ENCODE results near the gene ITGA2. TPM values are rescaled to one million over a fixed set of nuclear protein-coding genes. Genes with fewer than 3 reads are reported as not detected.

ITGA2 gene
- total and polyA plus RNA-seq, 2 donors (not counting 1 experiment from before 2014, with no cell fraction given), result not detected

DNA sequence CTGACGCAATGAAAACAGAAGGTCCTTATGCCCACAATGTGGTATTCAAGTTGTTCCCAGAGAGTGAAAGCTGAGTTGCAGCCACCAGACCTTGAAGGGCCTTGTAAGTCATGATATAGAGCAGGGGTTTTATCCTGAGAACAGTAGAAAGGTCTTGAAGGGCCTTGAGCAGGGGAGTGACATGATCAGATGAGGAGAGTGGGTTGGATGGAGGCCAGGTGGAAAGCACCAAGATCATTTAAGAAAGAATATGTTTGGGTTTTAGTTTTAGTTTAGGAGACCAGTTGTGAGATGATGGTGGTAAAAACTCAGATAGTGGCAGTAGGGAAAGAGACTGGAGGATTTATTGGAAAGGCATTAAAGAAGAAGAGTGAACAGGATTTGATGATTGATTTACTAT is 5.9 kb downstream of the ITGA2 start:
- ATAC-seq (ENCODE audit: low read depth), result no peak
- H3K4me2 ChIP-seq (replicated peaks; ENCODE audit: low read depth, low read length, poor library complexity, severe bottlenecking), result no peak overlapping the region
- H3K79me2 ChIP-seq (ENCODE audit: control insufficient read depth, insufficient read depth, low read length), result no peaks in the 10 kb centered on the region

DNA sequence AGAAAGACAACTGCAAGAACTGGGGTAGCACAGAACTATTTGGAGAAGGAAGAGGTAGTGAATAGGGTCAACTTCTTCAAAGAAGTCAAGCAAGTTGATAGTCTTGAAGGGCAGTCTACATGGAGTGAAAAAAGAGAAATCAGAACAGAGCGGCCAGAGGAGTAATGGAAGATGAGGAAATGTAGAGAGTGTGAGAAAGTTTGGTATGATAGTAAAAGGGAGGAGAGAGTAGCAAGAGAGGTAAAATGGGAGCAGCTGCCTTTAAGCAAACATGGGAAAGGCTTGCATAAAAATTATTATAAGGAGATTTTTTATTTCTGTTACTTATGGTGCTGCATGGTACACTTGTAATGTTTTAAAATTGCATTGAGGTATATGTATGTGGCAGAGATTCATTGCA is 6.8 kb downstream of the ITGA2 start:
- Histone ChIP-seq H3K36me3 (replicated peaks in 1 of 2; ENCODE audit: control extremely low read depth in 1 of 2, control insufficient read depth in 1 of 2, extremely low read depth in 1 of 2, insufficient read depth in 2 of 2, low read length in 1 of 2) (no peaks in the 10 kb centered on the region), H2AFZ (ENCODE audit: insufficient read depth, low read depth, low read length, poor library complexity, severe bottlenecking) (no peak overlapping the region), H3K79me2 (ENCODE audit: control insufficient read depth, insufficient read depth, low read length) (no peaks in the 10 kb centered on the region), H3K27ac (ENCODE audit: low read length in 2 of 2) (no peak overlapping the region), H3K27me3 (replicated peaks in 1 of 4; ENCODE audit: control extremely low read depth in 1 of 4, control insufficient read depth in 3 of 4, insufficient read depth in 4 of 4, low read length in 3 of 4) (peaks cover 0 to 5% (median 0%) of the 10 kb centered on the region in 4 experiments), H3K4me1 (ENCODE audit: control insufficient read depth in 2 of 2, insufficient read depth in 2 of 2, low read length in 2 of 2) (no peaks in the 10 kb centered on the region), H3K4me3 (ENCODE audit: control extremely low read depth in 1 of 5, extremely low read depth in 1 of 5, insufficient read depth in 1 of 5, low read depth in 2 of 5, low read length in 4 of 5) (no peak overlapping the region), H3K9me3 (ENCODE audit: control extremely low read depth in 1 of 3, control insufficient read depth in 2 of 3, insufficient read depth in 1 of 3, low read length in 2 of 3) (no peaks in the 10 kb centered on the region), H4K20me1 (ENCODE audit: control insufficient read depth, insufficient read depth, low read length, poor library complexity, severe bottlenecking) (no peaks in the 10 kb centered on the region), H3K9ac (ENCODE audit: low read length) (no peak overlapping the region), H3K4me2 (replicated peaks; ENCODE audit: low read depth, low read length, poor library complexity, severe bottlenecking) (no peak overlapping the region)
- H3K27ac Mint-ChIP-seq, result no peak overlapping the region
- H3K4me1 Mint-ChIP-seq, result no peaks in the 10 kb centered on the region
- POLR2A ChIA-PET, result no interaction called here
- no peak overlapping the region for H3K4me3 Mint-ChIP-seq
- TF ChIP-seq, protein P1, sequence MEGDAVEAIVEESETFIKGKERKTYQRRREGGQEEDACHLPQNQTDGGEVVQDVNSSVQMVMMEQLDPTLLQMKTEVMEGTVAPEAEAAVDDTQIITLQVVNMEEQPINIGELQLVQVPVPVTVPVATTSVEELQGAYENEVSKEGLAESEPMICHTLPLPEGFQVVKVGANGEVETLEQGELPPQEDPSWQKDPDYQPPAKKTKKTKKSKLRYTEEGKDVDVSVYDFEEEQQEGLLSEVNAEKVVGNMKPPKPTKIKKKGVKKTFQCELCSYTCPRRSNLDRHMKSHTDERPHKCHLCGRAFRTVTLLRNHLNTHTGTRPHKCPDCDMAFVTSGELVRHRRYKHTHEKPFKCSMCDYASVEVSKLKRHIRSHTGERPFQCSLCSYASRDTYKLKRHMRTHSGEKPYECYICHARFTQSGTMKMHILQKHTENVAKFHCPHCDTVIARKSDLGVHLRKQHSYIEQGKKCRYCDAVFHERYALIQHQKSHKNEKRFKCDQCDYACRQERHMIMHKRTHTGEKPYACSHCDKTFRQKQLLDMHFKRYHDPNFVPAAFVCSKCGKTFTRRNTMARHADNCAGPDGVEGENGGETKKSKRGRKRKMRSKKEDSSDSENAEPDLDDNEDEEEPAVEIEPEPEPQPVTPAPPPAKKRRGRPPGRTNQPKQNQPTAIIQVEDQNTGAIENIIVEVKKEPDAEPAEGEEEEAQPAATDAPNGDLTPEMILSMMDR (IDR thresholded peaks at IDR 0.05), result no peak
- no peak for TF ChIP-seq EZH2 (IDR thresholded peaks at IDR 0.05; ENCODE audit: borderline replicate concordance, insufficient read depth, low read depth, low read length, poor library complexity, severe bottlenecking)
- whole genome bisulfite sequencing (ENCODE audit: insufficient coverage), result 100% methylated on average over 1 of the region's 1 CpG
- H3K9me3 Mint-ChIP-seq (ENCODE audit: insufficient read depth), result no peaks in the 10 kb centered on the region
- H3K27me3 Mint-ChIP-seq, result peaks cover 18% of the 10 kb centered on the region
- DNase-seq (no peak), ATAC-seq (ENCODE audit: low read depth) (no peak)
- CTCF ChIA-PET, result no interaction called here
- intact Hi-C loops (cut with micrococcal nuclease), result no loop called here

More for the DNA sequence above, 5.9 kb downstream of the ITGA2 start:
- DNase-seq, result no peak
- Mint-ChIP-seq H3K9me3 (ENCODE audit: insufficient read depth) (no peaks in the 10 kb centered on the region), H3K27me3 (peaks cover 20% of the 10 kb centered on the region), H3K4me1 (peaks cover 1% of the 10 kb centered on the region), H3K4me3 (no peak overlapping the region), H3K27ac (no peak overlapping the region)
- no peaks in the 10 kb centered on the region for H4K20me1 ChIP-seq (ENCODE audit: control insufficient read depth, insufficient read depth, low read length, poor library complexity, severe bottlenecking)
- TF ChIP-seq, protein P1 (IDR thresholded peaks at IDR 0.05), result no peak
- TF ChIP-seq EZH2 (IDR thresholded peaks at IDR 0.05; ENCODE audit: borderline replicate concordance, insufficient read depth, low read depth, low read length, poor library complexity, severe bottlenecking), result no peak
- no peak overlapping the region for H3K9ac ChIP-seq (ENCODE audit: low read length)
- no peak overlapping the region for H3K4me3 ChIP-seq (ENCODE audit: control extremely low read depth in 1 of 5, extremely low read depth in 1 of 5, insufficient read depth in 1 of 5, low read depth in 2 of 5, low read length in 4 of 5)
- peaks cover 0 to 11% (median 2%) of the 10 kb centered on the region in 4 experiments for H3K27me3 ChIP-seq (replicated peaks in 1 of 4; ENCODE audit: control extremely low read depth in 1 of 4, control insufficient read depth in 3 of 4, insufficient read depth in 4 of 4, low read length in 3 of 4)
- no peak overlapping the region for H2AFZ ChIP-seq (ENCODE audit: insufficient read depth, low read depth, low read length, poor library complexity, severe bottlenecking)
- 86% methylated on average over 1 of the region's 1 CpG for WGBS (ENCODE audit: insufficient coverage)
- intact Hi-C loops (cut with micrococcal nuclease), result no loop called here
- no peak overlapping the region for H3K27ac ChIP-seq (ENCODE audit: low read length in 2 of 2)
- no peaks in the 10 kb centered on the region for H3K36me3 ChIP-seq (replicated peaks in 1 of 2; ENCODE audit: control extremely low read depth in 1 of 2, control insufficient read depth in 1 of 2, extremely low read depth in 1 of 2, insufficient read depth in 2 of 2, low read length in 1 of 2)
- CTCF ChIA-PET, result no interaction called here
- POLR2A ChIA-PET, result no interaction called here
- peaks cover 0 to 2% of the 10 kb centered on the region in 2 donors for H3K4me1 ChIP-seq (ENCODE audit: control insufficient read depth in 2 of 2, insufficient read depth in 2 of 2, low read length in 2 of 2)
- no peaks in the 10 kb centered on the region for H3K9me3 ChIP-seq (ENCODE audit: control extremely low read depth in 1 of 3, control insufficient read depth in 2 of 3, insufficient read depth in 1 of 3, low read length in 2 of 3)

Data from B cell (primary cell).